GOT3 (cell line): ENCODE data around the gene FAM234A.
"Not testable (repeated sequence)": the region's sequence is repeated elsewhere in the genome, so short reads cannot be mapped to it uniquely, and the experiment has no call there.

ENCODE experiments used
- DNase-seq: peaks from one replicate; lab custom pipeline; 2025; ENCODE audit warnings: mixed read lengths; lab: John Stamatoyannopoulos, UW

FAM234A gene

GRCh38 chr16:230949-231348 lies 3.7 kb upstream of the FAM234A start:
- DNase-seq = no peak

DNA sequence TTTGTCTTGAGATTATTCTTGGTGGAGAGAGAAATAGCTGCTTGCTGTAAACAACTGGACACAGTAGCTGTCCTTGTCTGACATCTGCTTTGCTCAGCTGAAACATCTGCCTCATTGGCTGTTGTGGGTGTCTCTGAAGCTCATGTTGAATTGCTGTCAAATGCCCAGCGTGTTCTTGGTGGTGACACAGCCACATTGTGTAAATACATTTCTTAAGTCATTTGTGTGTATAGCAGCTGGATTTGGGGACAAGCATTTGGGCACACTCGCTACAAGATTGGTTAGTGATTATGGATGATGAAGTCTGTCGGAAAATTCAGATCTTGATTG lies 5.3 kb downstream of the FAM234A start:
- DNase-seq = no peak

- no peak for DNase-seq
These were observed 5.9 kb downstream of the FAM234A start for GRCh38 chr16:240559-240958.

GRCh38 chr16:242281-242680 lies 7.7 kb downstream of the FAM234A start:
- DNase-seq = no peak

DNA sequence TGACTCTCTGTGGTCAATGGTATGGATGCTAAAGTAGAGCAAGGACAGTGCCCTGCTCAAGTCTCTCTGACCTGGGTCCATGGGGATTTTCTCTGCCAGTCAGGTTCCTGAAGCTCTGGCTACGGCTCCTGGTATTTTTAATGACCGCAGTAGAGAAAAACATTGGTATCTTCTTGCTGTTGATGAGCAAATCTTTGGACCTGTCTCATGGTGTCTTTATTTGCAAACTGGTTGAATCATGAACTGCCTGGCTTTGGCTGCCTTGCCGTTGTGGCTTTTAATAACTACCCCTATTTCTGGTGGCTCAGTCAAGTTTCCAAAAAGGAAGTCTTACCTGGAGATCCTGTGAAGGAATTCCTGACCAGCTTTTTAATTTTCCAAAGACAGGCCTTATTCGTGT lies 8.7 kb downstream of the FAM234A start:
- DNase-seq = no peak

- DNase-seq = no peak
These were observed 10.5 kb downstream of the FAM234A start for GRCh38 chr16:245105-245504.

GRCh38 chr16:247027-247426 lies 12.4 kb downstream of the FAM234A start:
- no peak for DNase-seq

- no peak for DNase-seq
These were observed 14.8 kb downstream of the FAM234A start for GRCh38 chr16:249431-249830.

GRCh38 chr16:252366-253337 lies 18.0 kb downstream of the FAM234A start:
- no peak for DNase-seq

DNA sequence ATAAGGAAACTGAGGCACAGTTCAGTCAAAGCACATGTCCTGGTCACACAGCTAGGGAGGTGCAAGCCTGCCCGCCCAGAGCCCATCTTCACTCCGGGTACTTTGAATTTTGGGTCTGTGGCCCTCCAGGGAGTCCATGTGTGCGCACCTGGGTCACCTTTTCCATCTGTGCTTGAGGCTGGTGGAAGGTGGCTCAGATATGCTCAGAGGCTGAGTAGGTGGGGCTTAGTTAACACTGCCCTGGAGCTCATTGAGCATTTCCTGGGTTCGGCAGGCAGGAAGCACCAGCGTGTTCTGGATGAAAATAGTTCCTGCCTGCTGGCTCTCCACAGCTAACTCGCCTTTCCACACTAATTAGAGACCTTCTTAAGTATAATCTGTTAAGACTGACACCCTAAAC lies 19.2 kb downstream of the FAM234A start:
- no peak for DNase-seq

DNA sequence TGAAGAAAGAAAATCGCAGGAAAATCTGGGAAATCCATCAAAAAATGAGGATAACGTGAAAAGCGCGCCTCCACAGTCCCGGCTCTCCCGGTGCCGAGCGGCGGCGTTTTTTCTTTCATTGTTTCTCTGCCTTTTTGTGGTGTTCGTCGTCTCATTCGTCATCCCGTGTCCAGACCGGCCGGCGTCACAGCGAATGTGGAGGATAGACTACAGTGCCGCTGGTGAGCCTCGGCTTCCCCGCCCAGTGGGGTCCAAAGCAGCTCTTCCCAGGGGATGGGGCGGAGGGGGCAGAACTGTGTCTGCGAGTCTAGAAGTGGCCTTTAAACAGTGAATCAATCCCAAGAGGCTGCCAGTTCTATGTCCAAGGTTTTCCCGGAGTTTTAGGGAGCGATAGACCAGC lies 19.8 kb downstream of the FAM234A start:
- DNase-seq = no peak

DNA sequence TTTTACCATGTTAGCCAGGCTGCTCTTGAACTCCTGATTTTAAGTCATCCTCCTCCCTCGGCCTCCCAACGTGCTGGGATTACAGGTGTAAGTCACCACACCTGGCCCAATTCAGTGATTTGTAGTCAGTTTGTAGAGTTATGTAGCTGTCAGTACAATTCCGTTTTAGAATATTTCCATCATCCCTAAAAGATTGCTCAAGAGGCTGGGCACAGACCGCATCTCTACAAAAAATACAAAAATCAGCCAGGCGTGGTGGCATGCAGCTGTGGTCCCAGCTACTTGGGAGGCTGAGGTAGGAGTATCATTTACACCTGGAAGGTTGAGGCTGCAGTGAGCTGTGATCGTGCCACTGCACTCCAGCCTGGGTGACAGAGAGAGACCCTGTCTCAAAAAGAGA lies 20.6 kb downstream of the FAM234A start:
- no peak for DNase-seq

GRCh38 chr16:258091-258490 lies 23.5 kb downstream of the FAM234A start:
- DNase-seq = not testable (repeated sequence)

GRCh38 chr16:259226-259625 lies 24.6 kb downstream of the FAM234A start:
- no peak for DNase-seq

DNA sequence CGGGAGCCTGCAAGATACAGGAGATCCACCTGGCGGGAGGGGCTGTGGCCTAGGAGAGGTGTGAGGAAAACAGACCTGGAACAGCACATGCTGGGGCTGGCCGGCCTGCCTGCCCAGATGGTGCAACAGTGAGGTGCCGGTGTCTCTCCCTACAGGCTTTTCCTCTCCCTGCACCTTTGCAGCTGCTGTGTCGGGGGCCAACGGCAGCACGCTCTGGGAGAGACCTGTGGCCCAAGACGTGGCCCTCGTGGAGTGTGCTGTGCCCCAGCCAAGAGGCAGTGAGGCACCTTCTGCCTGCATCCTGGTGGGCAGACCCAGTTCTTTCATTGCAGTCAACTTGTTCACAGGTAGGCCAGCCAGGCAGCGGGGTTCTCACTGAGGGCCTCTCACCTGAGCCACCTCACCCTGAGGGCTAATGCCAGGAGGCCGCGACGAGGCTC lies 25.2 kb downstream of the FAM234A start:
- DNase-seq = no peak

DNA sequence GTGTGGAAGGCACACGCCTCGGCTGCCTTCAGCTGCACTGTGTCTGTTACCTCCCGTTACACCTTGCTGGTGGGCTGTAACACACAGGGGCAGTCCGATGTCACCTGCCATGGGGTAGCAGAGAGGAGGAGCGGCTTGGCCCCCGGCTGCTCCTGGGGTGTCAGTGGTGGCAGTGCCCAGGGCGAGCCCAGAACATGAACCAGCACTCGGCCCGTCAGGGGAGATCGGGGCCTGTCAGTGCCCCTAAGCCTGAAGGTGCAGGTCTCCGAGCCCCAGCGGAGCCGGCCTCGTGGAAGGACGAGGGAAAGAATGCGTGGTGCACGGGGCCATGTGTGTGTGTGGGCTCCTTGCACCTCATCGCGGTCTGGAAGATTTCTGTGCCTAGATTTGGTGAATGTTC lies 25.7 kb downstream of the FAM234A start:
- DNase-seq = no peak

- DNase-seq = no peak
These were observed 26.5 kb downstream of the FAM234A start for GRCh38 chr16:261031-261691.

DNA sequence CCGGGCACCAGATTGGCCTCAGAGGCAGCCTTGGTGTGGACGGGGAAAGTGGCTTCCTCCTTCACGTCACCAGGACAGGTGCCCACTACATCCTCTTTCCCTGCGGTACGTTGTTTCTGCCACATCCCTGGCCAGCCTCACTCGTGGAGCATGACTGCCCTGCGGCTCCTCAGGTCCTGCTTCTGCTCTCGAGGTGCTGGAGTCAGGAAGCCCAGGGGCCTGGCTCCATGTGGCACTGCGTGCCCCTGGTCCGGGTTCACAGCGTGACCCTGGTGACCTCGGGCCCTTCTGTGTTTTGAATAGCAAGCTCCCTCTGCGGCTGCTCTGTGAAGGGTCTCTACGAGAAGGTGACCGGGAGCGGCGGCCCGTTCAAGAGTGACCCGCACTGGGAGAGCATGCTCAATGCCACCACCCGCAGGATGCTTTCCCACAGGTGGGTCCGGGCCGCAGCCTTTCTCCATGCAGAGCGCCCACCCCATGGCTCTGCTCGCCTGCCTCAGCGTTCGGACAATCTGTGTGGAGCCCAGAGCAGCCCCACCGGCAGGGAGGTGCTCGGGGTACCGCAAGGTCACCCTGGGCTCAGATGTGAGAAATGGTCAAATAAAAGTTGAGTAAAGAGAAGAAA lies 27.6 kb downstream of the FAM234A start:
- no peak for DNase-seq

DNA sequence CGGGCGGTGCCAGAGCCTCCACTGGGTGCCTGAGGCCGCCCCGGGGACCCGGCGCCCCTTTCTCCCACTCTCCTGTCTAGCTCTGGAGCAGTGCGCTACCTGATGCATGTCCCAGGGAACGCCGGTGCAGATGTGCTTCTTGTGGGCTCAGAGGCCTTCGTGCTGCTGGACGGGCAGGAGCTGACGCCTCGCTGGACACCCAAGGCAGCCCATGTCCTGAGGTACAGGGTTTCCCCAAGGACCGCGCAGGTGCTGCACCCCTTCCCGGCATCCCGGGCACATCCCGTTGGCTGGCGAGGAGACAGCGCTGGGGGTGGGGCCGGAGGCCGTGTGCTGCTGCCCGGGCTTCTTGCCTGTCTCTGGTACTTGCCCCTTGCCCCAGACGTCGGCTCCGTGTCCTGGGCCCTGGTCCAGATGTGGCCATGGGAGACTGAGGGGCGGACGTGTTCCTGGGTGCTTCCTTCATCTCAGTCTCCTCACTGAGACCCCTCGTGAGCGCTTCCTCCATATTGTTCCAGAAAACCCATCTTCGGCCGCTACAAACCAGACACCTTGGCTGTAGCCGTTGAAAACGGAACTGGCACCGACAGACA lies 28.7 kb downstream of the FAM234A start:
- DNase-seq = no peak

DNA sequence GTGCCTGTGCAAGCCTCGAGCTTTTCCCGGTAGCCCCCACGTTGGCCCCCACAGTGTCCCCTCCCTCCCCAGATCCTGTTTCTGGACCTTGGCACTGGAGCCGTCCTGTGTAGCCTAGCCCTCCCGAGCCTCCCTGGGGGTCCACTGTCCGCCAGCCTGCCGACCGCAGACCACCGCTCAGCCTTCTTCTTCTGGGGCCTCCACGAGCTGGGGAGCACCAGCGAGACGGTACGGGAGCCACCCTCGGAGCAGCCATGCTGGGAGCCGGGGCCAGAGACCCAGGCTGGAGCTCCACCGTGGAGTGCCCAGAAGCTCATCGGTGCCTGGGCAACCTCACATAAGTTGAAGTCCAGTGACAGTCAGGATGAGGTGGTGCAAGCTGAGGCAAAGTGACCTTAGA lies 29.3 kb downstream of the FAM234A start:
- no peak for DNase-seq

GRCh38 chr16:264440-264951 lies 29.9 kb downstream of the FAM234A start:
- no peak for DNase-seq

GRCh38 chr16:265002-265529 lies 30.4 kb downstream of the FAM234A start:
- DNase-seq = no peak
